HL-60 (cell line): ENCODE results near the gene NFILZ.
"Not testable (repeated sequence)": the region's sequence is repeated elsewhere in the genome, so short reads cannot be mapped to it uniquely, and the experiment has no call there.

Experiments used
- DNase-seq, 2 experiments: peaks; one replicate each; pipeline ENCODE4 v3.0.0-alpha.2; 2010 to 2020; ENCODE audit warnings: low read depth in 1 of 2, low spot score in 1 of 2
- H3K27ac ChIP-seq: fragments of 250-450 bp; sonication (Bioruptor Pico); replicated peaks from 2 replicates; pipeline ENCODE4 v1.5.1; 2020; ENCODE audit warnings: mild to moderate bottlenecking, moderate library complexity
- H3K27me3 ChIP-seq: fragments of 250-450 bp; sonication (Bioruptor Pico); 2 replicates; pipeline ENCODE4 v1.5.1; 2021; ENCODE audit warnings: mild to moderate bottlenecking, moderate library complexity; ENCODE audit not compliant: insufficient read depth, poor library complexity, severe bottlenecking
- H3K4me3 ChIP-seq: replicated peaks from 2 replicates; pipeline ENCODE4 v1.5.1; 2011; ENCODE audit warnings: mild to moderate bottlenecking, control low read depth, low read length; ENCODE audit not compliant: insufficient read depth
- GABPA ChIP-seq: IDR thresholded peaks from 2 replicates; pipeline ENCODE4 v1.6.1; 2012; ENCODE audit warnings: low read depth
- POLR2AphosphoS5 ChIP-seq: IDR thresholded peaks from 2 replicates; pipeline ENCODE4 v1.6.1; 2012; ENCODE audit warnings: low read depth
- SPI1 ChIP-seq: IDR thresholded peaks from 2 replicates; pipeline ENCODE4 v1.6.1; 2012; ENCODE audit warnings: low read depth, mild to moderate bottlenecking, borderline replicate concordance
- TF ChIP-seq, protein P1 (sequence below): IDR thresholded peaks from 2 replicates; pipeline ENCODE4 v1.6.1; 2012; ENCODE audit warnings: low read depth; ENCODE audit not compliant: insufficient replicate concordance
- TF ChIP-seq, protein P2 (sequence below): IDR thresholded peaks from one replicate; pipeline ENCODE4 v1.5.1; 2011; ENCODE audit warnings: low read length, control low read depth, inconsistent platforms; ENCODE audit not compliant: insufficient read depth

NFILZ gene

DNA sequence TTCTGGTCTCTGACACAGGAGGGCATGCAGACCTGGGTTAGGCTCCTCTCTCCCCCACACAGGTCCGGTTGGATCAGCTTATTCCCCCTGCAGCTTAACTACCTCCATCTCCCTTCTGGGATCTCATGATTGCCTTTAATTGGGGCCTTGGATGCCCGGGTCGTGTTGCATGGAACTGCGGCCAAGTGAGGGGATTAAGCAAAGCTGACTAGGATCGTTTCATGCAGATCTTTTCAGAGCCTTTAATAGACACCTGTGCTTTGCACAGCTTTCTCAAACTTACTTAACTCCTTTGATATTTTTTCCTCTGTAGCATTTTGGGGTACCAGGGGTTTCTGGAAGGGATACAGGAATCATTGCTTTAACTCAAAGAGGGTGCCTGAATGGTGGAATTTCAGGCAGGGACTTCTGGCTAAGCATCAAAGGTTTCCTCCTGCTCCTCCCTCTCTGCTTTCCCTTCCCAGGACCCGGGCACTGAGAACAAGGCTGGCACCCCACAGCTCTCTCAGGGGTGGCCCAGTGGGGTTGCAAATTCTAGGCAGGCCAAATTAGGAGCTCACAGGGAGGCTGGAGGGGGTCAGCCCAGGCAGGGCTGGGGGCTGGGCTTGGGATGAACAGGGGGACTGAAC is 477 bp downstream of the NFILZ start:
- no peak overlapping the region for H3K4me3 ChIP-seq
- DNase-seq = no peak
- TF ChIP-seq SPI1 (no peak), POLR2AphosphoS5 (no peak), GABPA (no peak)
- TF ChIP-seq, protein P1, sequence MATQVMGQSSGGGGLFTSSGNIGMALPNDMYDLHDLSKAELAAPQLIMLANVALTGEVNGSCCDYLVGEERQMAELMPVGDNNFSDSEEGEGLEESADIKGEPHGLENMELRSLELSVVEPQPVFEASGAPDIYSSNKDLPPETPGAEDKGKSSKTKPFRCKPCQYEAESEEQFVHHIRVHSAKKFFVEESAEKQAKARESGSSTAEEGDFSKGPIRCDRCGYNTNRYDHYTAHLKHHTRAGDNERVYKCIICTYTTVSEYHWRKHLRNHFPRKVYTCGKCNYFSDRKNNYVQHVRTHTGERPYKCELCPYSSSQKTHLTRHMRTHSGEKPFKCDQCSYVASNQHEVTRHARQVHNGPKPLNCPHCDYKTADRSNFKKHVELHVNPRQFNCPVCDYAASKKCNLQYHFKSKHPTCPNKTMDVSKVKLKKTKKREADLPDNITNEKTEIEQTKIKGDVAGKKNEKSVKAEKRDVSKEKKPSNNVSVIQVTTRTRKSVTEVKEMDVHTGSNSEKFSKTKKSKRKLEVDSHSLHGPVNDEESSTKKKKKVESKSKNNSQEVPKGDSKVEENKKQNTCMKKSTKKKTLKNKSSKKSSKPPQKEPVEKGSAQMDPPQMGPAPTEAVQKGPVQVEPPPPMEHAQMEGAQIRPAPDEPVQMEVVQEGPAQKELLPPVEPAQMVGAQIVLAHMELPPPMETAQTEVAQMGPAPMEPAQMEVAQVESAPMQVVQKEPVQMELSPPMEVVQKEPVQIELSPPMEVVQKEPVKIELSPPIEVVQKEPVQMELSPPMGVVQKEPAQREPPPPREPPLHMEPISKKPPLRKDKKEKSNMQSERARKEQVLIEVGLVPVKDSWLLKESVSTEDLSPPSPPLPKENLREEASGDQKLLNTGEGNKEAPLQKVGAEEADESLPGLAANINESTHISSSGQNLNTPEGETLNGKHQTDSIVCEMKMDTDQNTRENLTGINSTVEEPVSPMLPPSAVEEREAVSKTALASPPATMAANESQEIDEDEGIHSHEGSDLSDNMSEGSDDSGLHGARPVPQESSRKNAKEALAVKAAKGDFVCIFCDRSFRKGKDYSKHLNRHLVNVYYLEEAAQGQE = no peak
- TF ChIP-seq, protein P2, sequence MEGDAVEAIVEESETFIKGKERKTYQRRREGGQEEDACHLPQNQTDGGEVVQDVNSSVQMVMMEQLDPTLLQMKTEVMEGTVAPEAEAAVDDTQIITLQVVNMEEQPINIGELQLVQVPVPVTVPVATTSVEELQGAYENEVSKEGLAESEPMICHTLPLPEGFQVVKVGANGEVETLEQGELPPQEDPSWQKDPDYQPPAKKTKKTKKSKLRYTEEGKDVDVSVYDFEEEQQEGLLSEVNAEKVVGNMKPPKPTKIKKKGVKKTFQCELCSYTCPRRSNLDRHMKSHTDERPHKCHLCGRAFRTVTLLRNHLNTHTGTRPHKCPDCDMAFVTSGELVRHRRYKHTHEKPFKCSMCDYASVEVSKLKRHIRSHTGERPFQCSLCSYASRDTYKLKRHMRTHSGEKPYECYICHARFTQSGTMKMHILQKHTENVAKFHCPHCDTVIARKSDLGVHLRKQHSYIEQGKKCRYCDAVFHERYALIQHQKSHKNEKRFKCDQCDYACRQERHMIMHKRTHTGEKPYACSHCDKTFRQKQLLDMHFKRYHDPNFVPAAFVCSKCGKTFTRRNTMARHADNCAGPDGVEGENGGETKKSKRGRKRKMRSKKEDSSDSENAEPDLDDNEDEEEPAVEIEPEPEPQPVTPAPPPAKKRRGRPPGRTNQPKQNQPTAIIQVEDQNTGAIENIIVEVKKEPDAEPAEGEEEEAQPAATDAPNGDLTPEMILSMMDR = no peak

DNA sequence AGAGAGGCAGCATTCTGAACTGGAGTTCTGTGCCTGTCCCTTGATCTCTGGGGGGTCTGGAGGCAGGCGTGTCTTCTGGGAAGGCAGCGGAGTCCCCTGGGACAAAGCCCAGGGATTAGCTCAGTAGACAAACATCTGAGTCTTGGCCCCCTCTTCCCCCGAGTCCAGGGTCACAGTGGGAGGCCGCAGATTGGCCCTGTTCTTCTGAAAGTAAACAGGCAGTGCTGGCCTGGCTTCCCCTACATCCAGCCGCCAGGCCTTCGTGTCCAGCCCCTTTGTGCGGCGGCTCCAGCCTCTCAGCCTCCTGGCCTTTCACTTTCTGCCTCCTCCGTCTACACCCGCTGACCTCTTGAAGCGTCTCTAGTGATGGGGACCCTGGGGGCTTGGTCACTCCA is 989 bp downstream of the NFILZ start:
- H3K27me3 ChIP-seq = no peaks in the 10 kb centered on the region
- H3K4me3 ChIP-seq = no peak overlapping the region
- TF ChIP-seq SPI1 = no peak
- no peak for TF ChIP-seq GABPA
- TF ChIP-seq, protein P1 = no peak
- TF ChIP-seq POLR2AphosphoS5 = no peak
- TF ChIP-seq, protein P2 = no peak
- DNase-seq = no peak
- H3K27ac ChIP-seq = no peak overlapping the region

More for the DNA sequence above, 477 bp downstream of the NFILZ start:
- no peak overlapping the region for H3K27ac ChIP-seq
- H3K27me3 ChIP-seq = no peaks in the 10 kb centered on the region

DNA sequence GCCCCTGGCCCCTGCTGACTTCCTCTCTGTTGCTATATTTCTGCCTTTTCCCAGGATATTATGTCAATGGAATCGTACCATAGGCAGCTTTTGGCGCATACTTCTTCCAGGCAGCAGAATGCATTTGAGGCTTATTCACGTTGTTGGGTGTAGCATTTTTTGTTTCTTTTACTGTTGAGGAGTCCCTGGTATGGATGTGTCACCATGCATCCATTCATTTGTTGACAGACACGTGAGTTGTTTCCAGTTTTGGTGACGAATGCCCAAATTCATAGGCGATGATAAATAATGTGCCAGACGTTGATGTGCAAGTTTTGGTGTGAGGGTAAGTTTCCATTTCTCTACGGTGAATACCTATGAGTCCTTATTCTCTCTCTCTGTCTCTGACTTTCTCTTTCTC is 5.0 kb downstream of the NFILZ start:
- Histone ChIP-seq H3K27me3 (no peaks in the 10 kb centered on the region), H3K4me3 (no peak overlapping the region), H3K27ac (no peak overlapping the region)
- TF ChIP-seq GABPA (no peak), POLR2AphosphoS5 (no peak), SPI1 (no peak)
- TF ChIP-seq, protein P2 = no peak
- TF ChIP-seq, protein P1 = no peak
- DNase-seq = no peak

DNA sequence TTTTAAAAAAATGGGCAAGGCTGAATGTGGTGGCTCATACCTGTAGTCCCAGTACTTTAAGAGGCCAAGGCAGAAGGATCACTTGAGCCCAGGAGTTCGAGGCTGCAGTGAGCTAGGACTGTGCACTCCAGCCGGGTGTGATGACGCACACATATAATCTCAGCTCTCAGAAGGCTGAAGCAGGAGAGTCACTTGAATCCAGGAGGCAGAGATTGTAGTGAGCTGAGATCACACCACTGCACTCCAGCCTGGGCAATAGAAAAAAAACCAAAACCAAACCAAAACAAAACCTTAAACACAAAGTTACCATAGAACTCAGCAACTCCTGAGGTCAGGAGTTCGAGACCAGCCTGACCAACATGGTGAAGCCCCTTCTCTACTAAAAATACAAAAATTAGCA is 6.6 kb downstream of the NFILZ start:
- not testable (repeated sequence) for H3K27me3 ChIP-seq, H3K4me3 ChIP-seq, DNase-seq
- peak overlapping the region; percentile 89 for H3K27ac ChIP-seq
